ENCODE results near the gene NFATC3. TPM values are rescaled to one million over a fixed set of nuclear protein-coding genes. Genes with fewer than 3 reads are reported as not detected.

NFATC3 gene
- total RNA-seq, 4 donors from 2014 or later = 27.5 to 107 (median 41.6) TPM

DNA sequence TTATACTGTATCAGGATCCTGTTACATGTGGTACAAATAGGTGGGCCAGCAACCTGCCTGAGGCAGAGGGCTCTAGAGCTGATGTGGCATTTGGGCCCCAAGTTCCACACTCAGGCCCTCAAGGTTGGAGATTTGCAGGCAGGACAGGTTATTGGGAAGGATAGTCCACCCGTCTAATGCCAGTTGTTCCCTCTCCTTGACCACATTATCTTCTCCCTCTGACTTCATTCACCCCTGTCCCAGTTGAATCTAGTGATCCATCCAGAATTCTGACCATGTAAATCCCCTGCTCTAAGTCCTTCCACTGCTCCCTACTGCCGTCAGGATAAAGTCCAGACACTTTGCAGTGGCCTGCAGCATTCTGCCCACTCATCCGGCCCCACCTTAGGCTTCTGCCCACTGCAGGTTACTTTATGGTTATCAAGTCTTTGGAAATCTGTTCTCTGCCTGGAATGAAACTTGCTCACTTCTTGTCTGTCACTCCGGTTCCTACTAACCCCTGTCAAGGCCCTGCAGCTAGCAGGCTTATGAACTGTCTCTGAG is 1.9 kb upstream of the NFATC3 start:
- peak overlapping the region; percentile 98 to 100 (median 99) for H3K27ac ChIP-seq
- in situ Hi-C loops (cut with MboI; ENCODE audit: low pct_ligation_motif_present in 1 of 4, low pct_unique_long_range_greater_than_20kb in 1 of 4, low sequenced_read_pairs in 3 of 4) (loop anchor here in 1 of 4 donors (25.0 kb wide), 1 partner anchor 154 kb away; the partner anchor contains the start of genes ESRP2 and PLA2G15), intact Hi-C loops (cut with DNase I; ENCODE audit: low total_unique reads) (loop anchor here (10.0 kb wide), 1 partner anchor 151 kb away; the partner anchor contains the start of gene ESRP2)
- no peaks in the 10 kb centered on the region for H3K36me3 ChIP-seq
- DNase-seq = no peak
- WGBS, 2 donors (ENCODE audit: low coverage in 1 of 2) = 87 to 96% methylated on average over 3 to 4 of the region's 4 CpGs
- H3K9me3 ChIP-seq = no peaks in the 10 kb centered on the region
- H3K27me3 ChIP-seq = no peaks in the 10 kb centered on the region
- peaks cover 34 to 72% (median 53%) of the 10 kb centered on the region in 4 donors for H3K4me1 ChIP-seq
- no peak overlapping the region for H3K4me3 ChIP-seq
- no peak for TF ChIP-seq EP300 (IDR thresholded peaks at IDR 0.05; ENCODE audit: low read depth)
- no peak for TF ChIP-seq POLR2A (IDR thresholded peaks at IDR 0.05)
- TF ChIP-seq POLR2AphosphoS5 (IDR thresholded peaks at IDR 0.05) = no peak

DNA sequence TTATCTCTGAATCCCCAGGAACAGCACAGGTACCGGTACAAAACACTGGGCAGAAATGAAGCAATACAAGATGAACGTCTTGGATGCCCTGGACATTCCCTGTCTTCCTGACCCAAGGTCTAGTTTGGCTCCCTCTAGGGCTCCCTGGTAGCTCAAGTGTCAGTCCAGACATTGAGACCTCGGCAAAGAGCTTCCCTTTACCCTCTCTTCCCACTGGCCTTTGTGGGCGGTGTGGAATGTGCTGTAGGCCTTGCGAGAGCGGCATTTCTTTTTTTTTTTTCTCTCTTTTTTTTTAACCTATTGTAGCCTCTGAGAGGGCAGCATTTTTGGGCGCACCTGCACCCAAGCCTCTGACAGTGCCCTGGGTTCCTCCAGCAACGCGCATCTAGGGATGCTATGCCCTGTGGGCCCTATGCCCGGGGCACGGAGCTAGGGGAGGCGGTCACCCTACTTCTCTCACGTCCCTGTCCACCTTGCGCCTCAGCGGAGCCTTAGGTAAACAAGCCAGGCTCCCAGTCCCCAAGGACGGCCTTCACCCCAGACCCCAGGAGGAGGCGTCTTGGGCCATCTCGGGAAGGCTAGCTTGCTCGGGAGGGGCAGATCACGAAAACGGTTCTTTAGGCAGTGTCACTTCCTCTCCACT is 1.2 kb upstream of the NFATC3 start:
- TF ChIP-seq, protein P1, sequence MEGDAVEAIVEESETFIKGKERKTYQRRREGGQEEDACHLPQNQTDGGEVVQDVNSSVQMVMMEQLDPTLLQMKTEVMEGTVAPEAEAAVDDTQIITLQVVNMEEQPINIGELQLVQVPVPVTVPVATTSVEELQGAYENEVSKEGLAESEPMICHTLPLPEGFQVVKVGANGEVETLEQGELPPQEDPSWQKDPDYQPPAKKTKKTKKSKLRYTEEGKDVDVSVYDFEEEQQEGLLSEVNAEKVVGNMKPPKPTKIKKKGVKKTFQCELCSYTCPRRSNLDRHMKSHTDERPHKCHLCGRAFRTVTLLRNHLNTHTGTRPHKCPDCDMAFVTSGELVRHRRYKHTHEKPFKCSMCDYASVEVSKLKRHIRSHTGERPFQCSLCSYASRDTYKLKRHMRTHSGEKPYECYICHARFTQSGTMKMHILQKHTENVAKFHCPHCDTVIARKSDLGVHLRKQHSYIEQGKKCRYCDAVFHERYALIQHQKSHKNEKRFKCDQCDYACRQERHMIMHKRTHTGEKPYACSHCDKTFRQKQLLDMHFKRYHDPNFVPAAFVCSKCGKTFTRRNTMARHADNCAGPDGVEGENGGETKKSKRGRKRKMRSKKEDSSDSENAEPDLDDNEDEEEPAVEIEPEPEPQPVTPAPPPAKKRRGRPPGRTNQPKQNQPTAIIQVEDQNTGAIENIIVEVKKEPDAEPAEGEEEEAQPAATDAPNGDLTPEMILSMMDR (IDR thresholded peaks at IDR 0.05) = no peak
- TF ChIP-seq POLR2AphosphoS5 (IDR thresholded peaks at IDR 0.05) = no peak
- no peak for TF ChIP-seq EP300 (IDR thresholded peaks at IDR 0.05; ENCODE audit: low read depth)
- no peak for TF ChIP-seq POLR2A (IDR thresholded peaks at IDR 0.05)
- in situ Hi-C loops (cut with MboI; ENCODE audit: low pct_ligation_motif_present in 1 of 4, low pct_unique_long_range_greater_than_20kb in 1 of 4, low sequenced_read_pairs in 3 of 4) (loop anchor here in 1 of 4 donors (25.0 kb wide), 1 partner anchor 153 kb away; the partner anchor contains the start of genes ESRP2 and PLA2G15), intact Hi-C loops (cut with DNase I; ENCODE audit: low total_unique reads) (loop anchor here (10.0 kb wide), 1 partner anchor 151 kb away; the partner anchor contains the start of gene ESRP2)
- Histone ChIP-seq H3K4me1 (peaks cover 32 to 72% (median 51%) of the 10 kb centered on the region in 4 donors), H3K36me3 (no peaks in the 10 kb centered on the region), H3K27ac (peak overlapping the region; percentile 98 to 100 (median 99)), H3K4me3 (peak overlapping the region in 3 of 4 donors; percentile 76 to 96 (median 90)), H3K27me3 (no peaks in the 10 kb centered on the region), H3K9me3 (no peaks in the 10 kb centered on the region)
- no peak for DNase-seq
- WGBS, 2 donors (ENCODE audit: low coverage in 1 of 2) = 39 to 44% methylated on average over 5 to 21 of the region's 21 CpGs

DNA sequence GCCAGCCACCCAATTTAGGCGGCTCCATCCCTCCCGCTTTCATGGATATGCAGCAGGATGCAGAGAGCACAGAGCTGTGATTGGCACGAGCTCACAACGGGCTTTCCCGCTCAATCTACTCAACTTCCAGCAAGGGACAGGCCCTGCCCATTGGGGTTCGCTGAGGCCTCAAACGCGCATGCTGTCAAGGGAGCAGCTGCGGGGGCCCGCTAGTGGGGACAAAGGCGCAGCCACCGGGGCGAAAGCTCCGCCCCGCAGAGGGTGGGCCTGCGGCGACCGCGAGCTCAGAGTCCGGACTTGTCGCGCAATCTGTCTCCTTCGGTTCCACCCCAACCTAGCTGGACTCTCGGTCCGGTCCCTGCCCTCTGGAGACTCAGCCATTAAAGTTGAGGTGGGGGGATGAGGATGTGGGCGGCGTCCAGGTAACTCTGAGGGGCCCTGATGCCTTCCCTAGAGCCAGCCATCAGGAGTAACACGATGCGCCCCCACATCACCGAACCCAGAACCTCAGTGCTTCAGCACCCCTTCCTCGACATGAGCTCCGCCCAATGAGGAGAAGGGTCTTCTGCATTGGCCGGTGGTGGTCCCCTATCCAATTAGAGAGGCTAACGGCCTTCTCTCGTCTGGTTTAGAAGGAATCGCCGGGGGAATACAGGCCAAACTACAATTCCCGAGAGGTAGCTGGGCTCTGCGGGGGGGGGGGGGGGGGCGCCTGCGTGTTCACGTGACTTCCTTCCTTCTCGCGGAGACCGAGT is 489 bp upstream of the NFATC3 start:
- H3K4me1 ChIP-seq = peaks cover 27 to 72% (median 45%) of the 10 kb centered on the region in 4 donors
- in situ Hi-C loops (cut with MboI; ENCODE audit: low pct_ligation_motif_present in 1 of 4, low pct_unique_long_range_greater_than_20kb in 1 of 4, low sequenced_read_pairs in 3 of 4) = loop anchor here in 1 of 4 donors (25.0 kb wide), 1 partner anchor 153 kb away; the partner anchor contains the start of genes ESRP2 and PLA2G15
- intact Hi-C loops (cut with DNase I; ENCODE audit: low total_unique reads) = loop anchor here (10.0 kb wide), 1 partner anchor 150 kb away; the partner anchor contains the start of gene ESRP2

DNA sequence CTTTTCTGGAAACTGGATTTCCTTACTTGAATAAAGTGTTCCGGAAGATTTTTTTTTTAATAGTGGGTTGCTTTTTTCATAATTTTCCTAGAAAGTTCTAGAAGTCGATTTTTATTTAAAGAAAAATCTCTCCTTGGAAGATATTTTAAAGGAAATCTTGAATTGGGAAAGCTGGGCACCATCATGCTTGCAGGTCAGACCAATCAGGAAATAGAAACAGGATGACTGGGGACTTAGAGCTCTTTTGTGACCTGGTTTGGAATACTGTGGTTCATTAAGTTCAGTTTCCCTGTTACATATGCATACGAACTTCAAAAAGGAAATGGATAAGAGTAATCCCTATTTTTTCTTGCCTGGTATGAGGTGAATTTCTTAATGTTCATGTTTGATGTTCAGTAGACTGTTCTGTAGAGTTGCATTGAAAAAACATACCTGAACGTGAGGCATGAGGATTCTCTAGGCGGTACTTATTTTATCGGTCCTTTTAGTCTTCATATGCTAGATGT is 1.2 kb downstream of the NFATC3 start:
- intact Hi-C loops (cut with DNase I; ENCODE audit: low total_unique reads) = loop anchor here (10.0 kb wide), 1 partner anchor 148 kb away; the partner anchor contains the start of gene ESRP2
- DNase-seq = no peak
- TF ChIP-seq EP300 (IDR thresholded peaks at IDR 0.05; ENCODE audit: low read depth) = no peak
- TF ChIP-seq POLR2A (IDR thresholded peaks at IDR 0.05) = no peak
- TF ChIP-seq POLR2AphosphoS5 (IDR thresholded peaks at IDR 0.05) = no peak
- TF ChIP-seq, protein P1 (IDR thresholded peaks at IDR 0.05) = no peak
- H3K27me3 ChIP-seq = no peaks in the 10 kb centered on the region
- peak overlapping the region; percentile 98 to 100 (median 99) for H3K27ac ChIP-seq
- 0 to 2% methylated on average over 6 of the region's 6 CpGs for WGBS, 2 donors (ENCODE audit: low coverage in 1 of 2)
- no peaks in the 10 kb centered on the region for H3K36me3 ChIP-seq
- H3K9me3 ChIP-seq = no peaks in the 10 kb centered on the region
- in situ Hi-C loops (cut with MboI; ENCODE audit: low pct_ligation_motif_present in 1 of 4, low pct_unique_long_range_greater_than_20kb in 1 of 4, low sequenced_read_pairs in 3 of 4) = loop anchor here in 1 of 4 donors (25.0 kb wide), 1 partner anchor 151 kb away; the partner anchor contains the start of genes ESRP2 and PLA2G15
- H3K4me1 ChIP-seq = peaks cover 11 to 72% (median 37%) of the 10 kb centered on the region in 4 donors
- peak overlapping the region; percentile 76 to 96 (median 83) for H3K4me3 ChIP-seq

More for the DNA sequence above, 489 bp upstream of the NFATC3 start:
- 16% methylated on average over 43 of the region's 45 CpGs; no CpG with 5 or more reads in 1 of the 2 donors for WGBS, 2 donors (ENCODE audit: low coverage in 1 of 2)
- TF ChIP-seq, protein P1 (IDR thresholded peaks at IDR 0.05) = peak in 3 of 5 experiments; percentile 10 to 34 (median 31)
- TF ChIP-seq POLR2AphosphoS5 (IDR thresholded peaks at IDR 0.05) (peak; percentile 10 to 77 (median 74)), EP300 (IDR thresholded peaks at IDR 0.05; ENCODE audit: low read depth) (no peak), POLR2A (IDR thresholded peaks at IDR 0.05) (peak; percentile 64)
- Histone ChIP-seq H3K27me3 (no peaks in the 10 kb centered on the region), H3K27ac (peak overlapping the region; percentile 98 to 100 (median 99)), H3K9me3 (no peaks in the 10 kb centered on the region), H3K36me3 (no peaks in the 10 kb centered on the region), H3K4me3 (peak overlapping the region; percentile 60 to 96 (median 83))
- DNase-seq = peak; percentile 92
